ENCODE measurements around the gene GLIPR2. TPM values are rescaled to one million over a fixed set of nuclear protein-coding genes. Genes with fewer than 3 reads are reported as not detected.

Gene GLIPR2, protein sequence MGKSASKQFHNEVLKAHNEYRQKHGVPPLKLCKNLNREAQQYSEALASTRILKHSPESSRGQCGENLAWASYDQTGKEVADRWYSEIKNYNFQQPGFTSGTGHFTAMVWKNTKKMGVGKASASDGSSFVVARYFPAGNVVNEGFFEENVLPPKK
- total RNA-seq: 54.4 and 61.2 TPM in 2 replicates

DNA sequence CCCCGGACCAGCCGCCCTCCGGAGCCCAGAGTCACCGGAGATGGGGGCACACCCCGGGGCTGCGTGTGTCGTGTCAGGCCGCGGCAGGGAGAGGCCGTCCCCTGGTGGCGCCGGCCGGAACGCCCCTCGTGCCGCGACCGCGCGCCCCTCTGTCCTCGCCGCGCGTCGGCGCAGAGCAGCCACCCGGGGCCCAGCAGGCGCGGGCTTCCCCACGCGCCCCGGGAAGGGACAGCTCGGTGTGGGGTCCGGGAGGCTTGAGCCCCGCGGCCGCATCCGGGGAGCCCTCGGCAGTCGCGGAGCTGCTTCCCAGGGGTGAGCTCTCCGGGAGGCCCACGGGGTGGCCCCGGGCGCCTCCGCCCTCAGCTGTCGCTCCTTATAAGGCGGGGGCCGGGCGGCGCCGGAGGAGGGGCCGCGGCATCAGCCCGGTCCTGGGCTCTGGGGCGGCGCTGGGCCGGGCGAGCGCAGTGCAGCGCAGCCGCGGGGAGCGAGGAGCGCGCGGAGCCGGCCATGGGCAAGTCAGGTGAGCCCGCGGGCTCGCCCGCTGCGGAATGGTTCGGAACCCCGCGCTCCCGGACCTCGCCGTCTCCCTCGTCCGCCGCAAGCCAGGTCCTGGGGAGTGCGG lies at the start of gene GLIPR2:
Gene GLIPR2, plus strand, starts transcription at position 462 of the 622 bp plus-strand sequence. Its CDS starts 46 bp downstream, at position 508.

DNA sequence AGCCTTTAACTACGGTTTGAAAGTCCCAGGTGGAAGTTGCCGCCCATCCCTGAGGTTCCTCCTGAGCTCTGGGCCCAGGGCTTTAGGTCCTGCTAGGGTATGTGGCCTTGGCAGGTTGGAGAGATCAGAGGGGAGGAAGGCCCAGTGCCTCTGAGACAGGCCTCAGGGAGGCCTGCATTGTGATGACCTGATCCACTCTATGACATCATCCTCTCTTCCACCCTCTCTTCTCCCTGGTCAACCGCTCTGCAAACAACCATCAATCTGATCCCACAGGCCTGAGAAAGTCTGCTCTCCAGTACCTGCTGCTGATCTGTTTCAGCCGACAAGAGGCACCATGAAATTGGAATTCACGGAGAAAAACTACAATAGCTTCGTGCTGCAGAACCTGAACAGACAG lies 32.6 kb downstream of the GLIPR2 start, which contains the start of gene CCIN:
Gene CCIN, plus strand, starts transcription at position 223 of the 400 bp plus-strand sequence. Its CDS starts 115 bp downstream, at position 338.

DNA sequence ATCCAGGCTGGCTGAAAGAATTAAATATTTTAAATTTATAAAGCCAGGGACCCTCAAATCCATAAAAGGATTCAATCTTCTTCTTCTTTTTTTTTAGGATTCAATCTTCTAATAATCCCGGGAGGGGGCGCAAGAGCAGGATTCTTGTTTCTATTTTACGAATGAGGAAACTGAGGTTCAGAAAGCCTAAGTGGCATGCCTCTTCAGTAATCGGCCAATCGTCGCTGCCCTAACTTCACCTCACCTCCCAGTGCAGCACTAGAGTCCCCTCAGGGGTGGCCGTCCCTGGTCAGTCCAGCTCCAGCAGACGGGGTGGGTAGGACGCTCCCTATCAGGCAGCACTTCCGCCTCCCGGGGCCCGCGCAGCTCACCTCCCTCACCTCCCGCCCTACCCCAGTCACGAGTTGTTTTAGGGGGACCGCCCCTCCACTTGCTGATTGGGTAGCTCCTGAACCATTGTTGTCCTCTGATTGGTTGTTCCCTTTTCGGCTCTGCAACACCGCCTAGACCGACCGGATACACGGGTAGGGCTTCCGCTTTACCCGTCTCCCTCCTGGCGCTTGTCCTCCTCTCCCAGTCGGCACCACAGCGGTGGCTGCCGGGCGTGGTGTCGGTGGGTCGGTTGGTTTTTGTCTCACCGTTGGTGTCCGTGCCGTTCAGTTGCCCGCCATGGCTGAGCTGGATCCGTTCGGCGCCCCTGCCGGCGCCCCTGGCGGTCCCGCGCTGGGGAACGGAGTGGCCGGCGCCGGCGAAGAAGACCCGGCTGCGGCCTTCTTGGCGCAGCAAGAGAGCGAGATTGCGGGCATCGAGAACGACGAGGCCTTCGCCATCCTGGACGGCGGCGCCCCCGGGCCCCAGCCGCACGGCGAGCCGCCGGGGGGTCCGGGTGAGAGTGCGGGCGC lies 54.1 kb downstream of the GLIPR2 start, which contains the start of gene CLTA:
Gene CLTA, plus strand, starts transcription at position 534 of the 902 bp plus-strand sequence. Its CDS starts 136 bp downstream, at position 670.

Other genes with a start within 250 kb of the GLIPR2 start
- 1.5 and 3.3 TPM in 2 replicates for gene HRCT1, start 230.5 kb upstream of the GLIPR2 start, total RNA-seq
- gene SPAAR, start 227.2 kb upstream of the GLIPR2 start, total RNA-seq: 0.16 TPM in 1 of 2 replicates, not detected in the other
- not detected in 2 replicates for gene OR2S2, start 178.6 kb upstream of the GLIPR2 start, total RNA-seq
- gene RECK, start 99.8 kb upstream of the GLIPR2 start, total RNA-seq: 7.7 and 8.8 TPM in 2 replicates
- 0.63 and 1.6 TPM in 2 replicates for gene CCIN, start 32.7 kb downstream of the GLIPR2 start, total RNA-seq
- 333 and 341 TPM in 2 replicates for gene CLTA, start 54.2 kb downstream of the GLIPR2 start, total RNA-seq
- 21.3 and 22.7 TPM in 2 replicates for gene GNE, start 121.7 kb downstream of the GLIPR2 start, total RNA-seq